DOHH2 (cell line): ENCODE data around the gene FLYWCH1.

Experiments used
- H3F3A ChIP-seq: fragments of 200-600 bp; sonication (generic), shearing (Covaris generic); 2 replicates; pipeline ENCODE4 v1.6.0; 2016; ENCODE audit warnings: antibody characterized with exemption, mild to moderate bottlenecking; ENCODE audit not compliant: control insufficient read depth, insufficient read depth
- H3K27ac ChIP-seq: fragments of 200-600 bp; sonication (generic); 2 replicates; pipeline ENCODE4 v1.5.1; 2014; ENCODE audit warnings: low read depth, mild to moderate bottlenecking, low read length, moderate library complexity
- H3K27me3 ChIP-seq: fragments of 200-600 bp; sonication (generic); 2 replicates; pipeline ENCODE4 v1.6.1; 2014; ENCODE audit warnings: mild to moderate bottlenecking, low read length, mixed read lengths; ENCODE audit not compliant: control insufficient read depth
- H3K36me3 ChIP-seq: fragments of 200-600 bp; sonication (generic); 2 replicates; pipeline ENCODE4 v1.6.1; 2014; ENCODE audit warnings: mild to moderate bottlenecking, low read length, moderate library complexity, mixed read lengths; ENCODE audit not compliant: control insufficient read depth
- H3K4me1 ChIP-seq: fragments of 200-600 bp; sonication (generic); 2 replicates; pipeline ENCODE4 v1.6.1; 2014; ENCODE audit warnings: mild to moderate bottlenecking, low read length, mixed read lengths; ENCODE audit not compliant: control insufficient read depth
- H3K4me2 ChIP-seq: fragments of 200-600 bp; sonication (generic); 2 replicates; pipeline ENCODE4 v1.6.0; 2014; ENCODE audit warnings: mild to moderate bottlenecking, low read length, moderate library complexity
- H3K4me3 ChIP-seq: fragments of 200-600 bp; sonication (generic); 2 replicates; pipeline ENCODE4 v1.5.1; 2014; ENCODE audit warnings: mild to moderate bottlenecking, low read length, mixed read lengths
- H3K79me2 ChIP-seq: fragments of 200-600 bp; sonication (generic); 2 replicates; pipeline ENCODE4 v1.6.1; 2014; ENCODE audit warnings: mild to moderate bottlenecking, low read length, mixed read lengths; ENCODE audit not compliant: control insufficient read depth
- H3K9me2 ChIP-seq: fragments of 200-600 bp; sonication (generic); replicated peaks from 2 replicates; pipeline ENCODE4 v1.6.1; 2014; ENCODE audit warnings: mild to moderate bottlenecking, low read length, mixed read lengths; ENCODE audit not compliant: control insufficient read depth
- H3K9me3 ChIP-seq: fragments of 200-600 bp; sonication (generic); 2 replicates; pipeline ENCODE4 v1.6.1; 2014; ENCODE audit warnings: antibody characterized with exemption, low read length, mixed read lengths; ENCODE audit not compliant: control insufficient read depth, insufficient read depth
- H4K20me1 ChIP-seq: fragments of 200-600 bp; sonication (generic); 2 replicates; pipeline ENCODE4 v1.6.0; 2014; ENCODE audit warnings: low read depth, mild to moderate bottlenecking, antibody characterized with exemption, low read length, moderate library complexity; ENCODE audit not compliant: control insufficient read depth, insufficient read depth
- EZH2phosphoT487 ChIP-seq: fragments of 200-600 bp; sonication (generic); IDR thresholded peaks from 2 replicates; pipeline ENCODE4 v1.6.1; 2017; ENCODE audit warnings: borderline replicate concordance, mild to moderate bottlenecking, antibody characterized with exemption, low read length, moderate library complexity, mixed read lengths
- TF ChIP-seq, protein P1 (sequence below): fragments of 200-600 bp; sonication (generic); IDR thresholded peaks from one replicate; pipeline ENCODE4 v1.5.1; 2014; ENCODE audit warnings: antibody characterized with exemption, mild to moderate bottlenecking, low read depth, low read length; ENCODE audit not compliant: poor library complexity, severe bottlenecking

FLYWCH1 gene

GRCh38 chr16:2966043-2966807 is 54.5 kb downstream of the FLYWCH1 start:
- H3K27ac ChIP-seq: peak overlapping the region; percentile 86
- peak overlapping the region; percentile 92 for H3K4me3 ChIP-seq
- peaks cover 25% of the 10 kb centered on the region for H3F3A ChIP-seq
- TF ChIP-seq, protein P1, sequence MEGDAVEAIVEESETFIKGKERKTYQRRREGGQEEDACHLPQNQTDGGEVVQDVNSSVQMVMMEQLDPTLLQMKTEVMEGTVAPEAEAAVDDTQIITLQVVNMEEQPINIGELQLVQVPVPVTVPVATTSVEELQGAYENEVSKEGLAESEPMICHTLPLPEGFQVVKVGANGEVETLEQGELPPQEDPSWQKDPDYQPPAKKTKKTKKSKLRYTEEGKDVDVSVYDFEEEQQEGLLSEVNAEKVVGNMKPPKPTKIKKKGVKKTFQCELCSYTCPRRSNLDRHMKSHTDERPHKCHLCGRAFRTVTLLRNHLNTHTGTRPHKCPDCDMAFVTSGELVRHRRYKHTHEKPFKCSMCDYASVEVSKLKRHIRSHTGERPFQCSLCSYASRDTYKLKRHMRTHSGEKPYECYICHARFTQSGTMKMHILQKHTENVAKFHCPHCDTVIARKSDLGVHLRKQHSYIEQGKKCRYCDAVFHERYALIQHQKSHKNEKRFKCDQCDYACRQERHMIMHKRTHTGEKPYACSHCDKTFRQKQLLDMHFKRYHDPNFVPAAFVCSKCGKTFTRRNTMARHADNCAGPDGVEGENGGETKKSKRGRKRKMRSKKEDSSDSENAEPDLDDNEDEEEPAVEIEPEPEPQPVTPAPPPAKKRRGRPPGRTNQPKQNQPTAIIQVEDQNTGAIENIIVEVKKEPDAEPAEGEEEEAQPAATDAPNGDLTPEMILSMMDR: no peak
- TF ChIP-seq EZH2phosphoT487: no peak
- H3K9me3 ChIP-seq: no peaks in the 10 kb centered on the region
- no peaks in the 10 kb centered on the region for H3K27me3 ChIP-seq
- peaks cover 9% of the 10 kb centered on the region for H4K20me1 ChIP-seq
- peaks cover 32% of the 10 kb centered on the region for H3K36me3 ChIP-seq
- H3K4me2 ChIP-seq: peak overlapping the region; percentile 97
- peaks cover 72% of the 10 kb centered on the region for H3K4me1 ChIP-seq
- peaks cover 28% of the 10 kb centered on the region for H3K79me2 ChIP-seq
- H3K9me2 ChIP-seq: no peaks in the 10 kb centered on the region

DNA sequence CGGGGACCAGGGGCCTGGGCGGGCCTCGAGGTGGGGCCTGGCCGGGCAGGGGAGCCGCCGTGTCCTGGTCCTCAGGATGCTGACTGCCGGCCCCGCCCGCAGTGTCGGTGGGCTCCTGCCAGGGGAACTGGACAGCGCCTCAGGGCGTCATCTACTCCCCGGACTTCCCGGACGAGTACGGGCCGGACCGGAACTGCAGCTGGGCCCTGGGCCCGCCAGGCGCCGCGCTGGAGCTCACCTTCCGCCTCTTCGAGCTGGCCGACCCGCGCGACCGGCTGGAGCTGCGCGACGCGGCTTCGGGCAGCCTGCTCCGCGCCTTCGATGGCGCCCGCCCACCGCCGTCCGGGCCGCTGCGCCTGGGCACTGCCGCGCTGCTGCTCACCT is 55.1 kb downstream of the FLYWCH1 start:
- Histone ChIP-seq H3K27ac (peak overlapping the region; percentile 86; the same call in 1 of the 2 replicates), H3K79me2 (peaks cover 34% of the 10 kb centered on the region), H3K4me1 (peaks cover 72% of the 10 kb centered on the region), H3F3A (peaks cover 27% of the 10 kb centered on the region), H4K20me1 (peaks cover 10% of the 10 kb centered on the region), H3K36me3 (peaks cover 38% of the 10 kb centered on the region), H3K4me3 (peak overlapping the region; percentile 92), H3K9me2 (no peaks in the 10 kb centered on the region), H3K9me3 (no peaks in the 10 kb centered on the region), H3K4me2 (peak overlapping the region; percentile 97), H3K27me3 (no peaks in the 10 kb centered on the region)
- TF ChIP-seq EZH2phosphoT487: no peak
- TF ChIP-seq, protein P1: no peak

DNA sequence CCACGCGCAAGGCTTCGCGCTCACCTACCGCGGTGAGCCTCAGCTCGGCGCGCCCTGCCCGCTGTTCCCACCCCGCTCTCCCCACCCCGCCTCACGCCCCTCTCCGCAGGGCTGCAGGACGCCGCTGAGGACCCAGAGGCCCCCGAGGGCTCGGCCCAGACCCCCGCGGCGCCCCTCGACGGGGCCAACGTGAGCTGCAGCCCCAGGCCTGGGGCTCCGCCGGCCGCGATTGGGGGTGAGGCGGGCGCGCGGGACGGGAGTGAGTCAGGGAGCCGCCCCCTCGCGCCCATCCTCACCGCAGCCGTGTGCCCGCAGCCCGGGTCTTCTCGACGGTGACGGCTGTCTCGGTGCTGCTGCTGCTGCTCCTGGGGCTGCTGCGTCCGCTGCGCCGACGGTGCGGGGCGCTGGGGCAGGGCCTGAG is 55.5 kb downstream of the FLYWCH1 start:
- H3K27me3 ChIP-seq: no peaks in the 10 kb centered on the region
- H3K4me1 ChIP-seq: peaks cover 72% of the 10 kb centered on the region
- TF ChIP-seq EZH2phosphoT487: no peak
- TF ChIP-seq, protein P1: no peak
- peaks cover 42% of the 10 kb centered on the region for H3K36me3 ChIP-seq
- peak overlapping the region; percentile 92 for H3K4me3 ChIP-seq
- H4K20me1 ChIP-seq: peaks cover 10% of the 10 kb centered on the region
- H3K9me3 ChIP-seq: no peaks in the 10 kb centered on the region
- peak overlapping the region; percentile 96; the same call in 1 of the 2 replicates for H3K27ac ChIP-seq
- H3K4me2 ChIP-seq: peak overlapping the region; percentile 97
- peaks cover 38% of the 10 kb centered on the region for H3K79me2 ChIP-seq
- H3K9me2 ChIP-seq: no peaks in the 10 kb centered on the region
- H3F3A ChIP-seq: peaks cover 29% of the 10 kb centered on the region
